ENCODE results near the gene ARPP21. TPM values are rescaled to one million over a fixed set of nuclear protein-coding genes. Genes with fewer than 3 reads are reported as not detected.

Gene ARPP21
- total RNA-seq, 4 donors from 2014 or later, result under 0.01 to 0.33 (median 0.13) TPM; not detected in 1

DNA sequence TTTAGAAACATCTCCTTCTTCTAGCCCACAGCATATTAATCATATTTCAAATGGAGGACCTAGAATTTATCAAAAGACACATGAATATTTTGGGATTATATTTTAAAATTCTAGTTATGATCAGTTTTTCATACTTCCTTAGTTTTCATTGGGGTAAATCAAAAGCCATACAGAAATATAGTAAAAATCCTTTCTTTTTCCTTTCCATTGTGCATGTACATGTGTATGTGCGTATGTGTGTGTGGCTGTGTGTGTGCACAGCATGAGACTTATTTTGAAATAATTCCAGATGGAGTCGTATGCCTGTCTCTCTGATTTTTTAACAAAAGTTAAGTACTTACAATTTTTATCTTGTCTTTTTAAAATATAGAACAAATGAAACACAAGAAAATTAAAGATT is 94.5 kb downstream of the ARPP21 start:
- Histone ChIP-seq H3K27me3 (no peaks in the 10 kb centered on the region), H3K9me3 (no peaks in the 10 kb centered on the region), H3K4me1 (no peaks in the 10 kb centered on the region), H3K4me3 (no peak overlapping the region), H3K27ac (replicated peaks in 1 of 4) (no peak overlapping the region), H3K36me3 (no peaks in the 10 kb centered on the region)
- WGBS, result 88% methylated on average over 2 of the region's 2 CpGs
- intact Hi-C loops (cut with DNase I), result no loop called here
- DNase-seq (ENCODE audit: extremely low spot score), result no peak
- no peak for TF ChIP-seq EP300 (IDR thresholded peaks at IDR 0.05)
- TF ChIP-seq, protein P1, sequence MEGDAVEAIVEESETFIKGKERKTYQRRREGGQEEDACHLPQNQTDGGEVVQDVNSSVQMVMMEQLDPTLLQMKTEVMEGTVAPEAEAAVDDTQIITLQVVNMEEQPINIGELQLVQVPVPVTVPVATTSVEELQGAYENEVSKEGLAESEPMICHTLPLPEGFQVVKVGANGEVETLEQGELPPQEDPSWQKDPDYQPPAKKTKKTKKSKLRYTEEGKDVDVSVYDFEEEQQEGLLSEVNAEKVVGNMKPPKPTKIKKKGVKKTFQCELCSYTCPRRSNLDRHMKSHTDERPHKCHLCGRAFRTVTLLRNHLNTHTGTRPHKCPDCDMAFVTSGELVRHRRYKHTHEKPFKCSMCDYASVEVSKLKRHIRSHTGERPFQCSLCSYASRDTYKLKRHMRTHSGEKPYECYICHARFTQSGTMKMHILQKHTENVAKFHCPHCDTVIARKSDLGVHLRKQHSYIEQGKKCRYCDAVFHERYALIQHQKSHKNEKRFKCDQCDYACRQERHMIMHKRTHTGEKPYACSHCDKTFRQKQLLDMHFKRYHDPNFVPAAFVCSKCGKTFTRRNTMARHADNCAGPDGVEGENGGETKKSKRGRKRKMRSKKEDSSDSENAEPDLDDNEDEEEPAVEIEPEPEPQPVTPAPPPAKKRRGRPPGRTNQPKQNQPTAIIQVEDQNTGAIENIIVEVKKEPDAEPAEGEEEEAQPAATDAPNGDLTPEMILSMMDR (IDR thresholded peaks at IDR 0.05), result no peak

DNA sequence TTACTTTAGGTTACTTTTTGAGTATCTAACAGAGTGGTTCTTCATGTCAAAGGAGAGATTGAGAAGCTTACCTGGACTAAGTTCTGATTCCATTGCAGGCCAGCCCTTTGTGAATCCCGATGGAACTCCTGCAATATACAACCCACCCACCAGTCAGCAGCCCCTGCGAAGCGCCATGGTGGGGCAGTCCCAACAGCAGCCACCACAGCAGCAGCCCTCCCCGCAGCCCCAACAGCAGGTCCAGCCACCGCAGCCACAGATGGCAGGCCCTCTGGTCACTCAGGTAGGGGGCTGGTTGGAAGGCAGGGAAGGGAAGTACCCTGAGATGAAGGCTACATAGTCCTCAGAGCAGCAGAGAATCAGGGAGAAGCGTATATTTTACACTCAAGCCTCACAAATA is 97.8 kb downstream of the ARPP21 start:
- peaks cover 0 to 4% (median 0%) of the 10 kb centered on the region in 4 donors for H3K27me3 ChIP-seq
- WGBS, result 97% methylated on average over 6 of the region's 6 CpGs
- DNase-seq (ENCODE audit: extremely low spot score), result no peak
- TF ChIP-seq POLR2A (IDR thresholded peaks at IDR 0.05; ENCODE audit: low read depth) (no peak), EP300 (IDR thresholded peaks at IDR 0.05) (no peak), POLR2AphosphoS5 (IDR thresholded peaks at IDR 0.05) (no peak)
- TF ChIP-seq, protein P1 (IDR thresholded peaks at IDR 0.05), result no peak
- H3K36me3 ChIP-seq, result no peaks in the 10 kb centered on the region
- H3K4me3 ChIP-seq, result no peak overlapping the region
- intact Hi-C loops (cut with DNase I), result no loop called here
- no peaks in the 10 kb centered on the region for H3K4me1 ChIP-seq
- H3K9me3 ChIP-seq, result no peaks in the 10 kb centered on the region
- no peak overlapping the region for H3K27ac ChIP-seq (replicated peaks in 1 of 4)

DNA sequence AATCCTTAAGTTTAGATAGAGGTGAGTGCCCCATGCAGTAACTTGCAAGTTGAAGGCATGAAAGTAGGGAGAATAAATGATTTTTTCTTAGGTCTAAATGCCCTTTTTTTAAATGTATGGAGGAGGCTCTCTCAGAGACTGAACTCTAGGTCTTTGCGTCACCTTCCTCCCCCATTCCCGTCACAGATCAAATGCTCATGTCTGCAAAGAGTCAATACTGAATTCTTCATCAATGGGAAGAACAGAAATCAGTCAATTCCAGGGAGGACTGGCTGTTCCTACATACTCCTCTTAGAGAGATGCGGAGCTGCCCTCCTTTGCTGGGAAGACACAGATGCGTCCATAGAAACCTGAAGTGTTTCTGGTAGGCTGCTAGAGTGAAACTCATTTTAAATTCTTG is 98.2 kb downstream of the ARPP21 start:
- intact Hi-C loops (cut with DNase I), result no loop called here
- peaks cover 0 to 4% (median 0%) of the 10 kb centered on the region in 4 donors for H3K27me3 ChIP-seq
- TF ChIP-seq EP300 (IDR thresholded peaks at IDR 0.05) (no peak), POLR2A (IDR thresholded peaks at IDR 0.05; ENCODE audit: low read depth) (no peak), POLR2AphosphoS5 (IDR thresholded peaks at IDR 0.05) (no peak)
- TF ChIP-seq, protein P1 (IDR thresholded peaks at IDR 0.05), result no peak
- WGBS, result 100% methylated on average over 4 of the region's 4 CpGs
- H3K36me3 ChIP-seq, result no peaks in the 10 kb centered on the region
- no peak overlapping the region for H3K27ac ChIP-seq (replicated peaks in 1 of 4)
- H3K4me1 ChIP-seq, result no peaks in the 10 kb centered on the region
- H3K4me3 ChIP-seq, result no peak overlapping the region
- no peaks in the 10 kb centered on the region for H3K9me3 ChIP-seq
- no peak for DNase-seq (ENCODE audit: extremely low spot score)

DNA sequence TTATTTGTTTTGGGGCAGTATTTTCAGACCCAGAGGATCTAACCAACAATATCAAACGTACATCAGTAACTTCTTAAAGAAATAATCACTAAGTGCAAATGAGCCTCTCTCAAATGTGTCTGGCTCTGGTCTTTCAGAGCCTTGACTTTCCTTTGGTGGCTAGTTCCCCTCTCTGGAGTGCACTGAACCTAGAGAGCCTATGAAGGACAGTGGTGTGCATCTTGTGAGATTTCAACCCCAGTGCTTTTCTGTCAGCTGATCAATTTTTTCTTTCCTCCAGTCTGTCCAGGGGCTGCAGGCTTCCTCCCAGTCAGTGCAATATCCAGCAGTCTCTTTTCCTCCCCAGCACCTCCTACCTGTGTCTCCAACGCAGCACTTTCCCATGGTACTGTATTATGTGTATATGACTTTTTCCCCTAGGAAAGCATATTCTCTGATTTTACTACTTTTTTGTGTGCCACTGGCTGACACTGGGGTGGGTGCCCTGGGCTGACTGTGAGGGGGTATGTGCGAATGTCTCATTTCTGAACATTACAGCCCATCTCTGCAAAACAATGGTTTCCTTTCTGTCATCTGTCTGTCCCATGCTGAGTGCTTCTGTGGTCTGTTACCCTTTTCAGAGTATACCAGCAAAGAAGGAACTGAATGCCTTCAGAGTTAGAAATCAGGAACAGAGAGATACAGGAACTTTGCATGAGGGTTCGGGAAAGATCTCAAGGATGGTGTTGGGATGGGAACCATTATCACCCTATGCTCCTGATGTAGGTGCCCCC is 98.8 kb downstream of the ARPP21 start:
- Histone ChIP-seq H3K27ac (replicated peaks in 1 of 4) (no peak overlapping the region), H3K4me3 (no peak overlapping the region), H3K27me3 (peaks cover 0 to 4% (median 0%) of the 10 kb centered on the region in 4 donors), H3K4me1 (no peaks in the 10 kb centered on the region), H3K9me3 (no peaks in the 10 kb centered on the region), H3K36me3 (no peaks in the 10 kb centered on the region)
- intact Hi-C loops (cut with DNase I), result no loop called here
- DNase-seq (ENCODE audit: extremely low spot score), result no peak
- TF ChIP-seq POLR2A (IDR thresholded peaks at IDR 0.05; ENCODE audit: low read depth) (no peak), EP300 (IDR thresholded peaks at IDR 0.05) (no peak), POLR2AphosphoS5 (IDR thresholded peaks at IDR 0.05) (no peak)
- TF ChIP-seq, protein P1 (IDR thresholded peaks at IDR 0.05), result no peak
- 80% methylated on average over 4 of the region's 4 CpGs for WGBS
